ENCODE measurements around the gene CEP95.

The CEP95 gene

DNA sequence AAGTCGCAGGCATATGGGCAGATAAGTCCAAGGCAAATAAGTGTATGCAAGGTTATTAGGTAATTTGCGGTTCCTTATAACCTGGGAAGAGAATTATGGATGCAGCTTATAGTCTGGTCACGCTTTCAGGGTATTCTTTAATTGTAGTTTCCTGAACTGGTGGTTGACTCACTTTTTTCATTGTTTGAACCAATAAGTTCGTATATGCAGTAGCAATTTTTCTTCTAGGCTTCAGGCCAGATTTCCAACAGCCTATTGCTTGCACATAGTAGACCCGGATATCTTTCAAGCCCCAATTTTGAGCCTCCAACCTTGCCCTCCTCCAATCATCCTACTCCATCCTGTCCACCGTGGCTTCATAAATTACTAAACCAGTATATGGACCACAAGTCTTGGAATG, 12.8 kb downstream of the CEP95 start:
- DNase-seq, result no peak

DNA sequence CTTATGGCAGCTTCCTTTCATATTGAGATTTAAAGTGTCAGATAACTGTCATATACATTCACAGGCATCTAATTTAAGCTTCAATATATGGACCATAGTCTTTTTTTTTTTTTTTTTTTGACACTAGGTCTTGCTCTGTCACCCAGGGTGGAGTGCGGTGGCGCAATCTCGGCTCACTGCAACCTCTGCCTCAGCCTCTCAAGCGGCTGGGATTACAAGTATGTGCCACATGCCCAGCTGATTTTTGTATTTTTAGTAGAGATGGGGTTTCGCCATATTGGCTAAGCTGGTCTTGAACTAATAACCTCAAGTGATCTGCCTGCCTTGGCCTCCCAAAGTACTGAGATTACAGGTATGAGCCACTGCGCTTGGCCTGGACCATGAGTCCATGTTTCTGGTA, 13.6 kb downstream of the CEP95 start:
- no peak for DNase-seq

DNA sequence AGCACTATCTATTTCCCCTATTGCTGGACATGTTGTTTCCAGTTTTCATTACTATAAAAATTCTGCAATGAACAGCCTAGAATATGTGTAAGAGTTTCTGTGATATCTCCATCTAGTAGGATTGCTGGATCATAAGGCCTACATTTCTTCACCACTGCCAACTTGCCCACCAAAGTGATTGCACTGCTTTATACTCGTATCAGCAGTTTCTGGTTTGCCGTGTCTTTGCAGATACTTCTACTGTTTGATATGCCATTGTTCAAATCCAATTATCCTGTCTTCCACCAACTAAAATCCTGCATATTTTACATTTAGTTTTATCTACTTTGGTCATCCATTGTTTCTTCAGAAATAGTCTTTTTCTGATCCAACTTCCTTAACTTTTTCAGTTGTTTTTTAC, 21.1 kb downstream of the CEP95 start:
- DNase-seq, result no peak

DNA sequence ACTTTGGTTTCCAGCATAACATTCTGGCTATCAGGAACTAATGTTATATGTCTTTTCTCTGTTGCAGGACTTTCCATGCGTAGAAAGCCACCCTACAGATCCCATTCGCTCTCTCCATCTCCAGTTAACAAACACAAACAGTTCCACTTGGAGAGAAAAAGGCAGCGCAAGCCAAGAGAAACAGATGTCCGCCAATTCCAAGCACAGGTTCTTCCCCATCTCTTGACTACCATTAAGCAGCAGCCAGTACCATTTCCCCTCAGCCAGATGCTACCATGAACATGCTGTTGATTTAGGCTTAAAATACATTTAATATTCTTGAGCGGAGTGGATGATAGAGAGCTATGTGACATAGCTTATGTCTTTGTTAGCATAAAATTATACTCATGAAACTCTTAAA, 22.4 kb downstream of the CEP95 start:
- DNase-seq, result no peak

DNA sequence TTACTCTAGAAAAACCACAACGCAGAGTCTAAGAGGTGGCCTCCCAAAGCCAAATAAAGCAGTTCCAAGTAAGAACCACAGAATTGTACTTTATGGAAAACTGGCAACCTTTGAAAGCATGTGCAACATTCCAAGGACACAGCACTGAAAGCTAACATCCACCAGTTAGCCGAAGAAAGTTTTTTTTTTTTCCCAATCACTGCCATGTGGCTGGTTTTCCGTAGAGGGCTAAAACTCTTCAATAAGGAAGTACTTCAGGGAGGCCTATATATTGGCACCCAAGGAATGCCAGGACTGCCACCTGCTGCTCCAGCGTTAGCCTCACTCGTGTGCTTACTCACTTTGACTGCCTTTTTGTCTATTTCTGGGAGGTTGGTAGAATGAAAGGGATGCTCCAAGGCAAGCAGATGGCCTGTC, 25.2 kb downstream of the CEP95 start:
- no peak for DNase-seq

DNA sequence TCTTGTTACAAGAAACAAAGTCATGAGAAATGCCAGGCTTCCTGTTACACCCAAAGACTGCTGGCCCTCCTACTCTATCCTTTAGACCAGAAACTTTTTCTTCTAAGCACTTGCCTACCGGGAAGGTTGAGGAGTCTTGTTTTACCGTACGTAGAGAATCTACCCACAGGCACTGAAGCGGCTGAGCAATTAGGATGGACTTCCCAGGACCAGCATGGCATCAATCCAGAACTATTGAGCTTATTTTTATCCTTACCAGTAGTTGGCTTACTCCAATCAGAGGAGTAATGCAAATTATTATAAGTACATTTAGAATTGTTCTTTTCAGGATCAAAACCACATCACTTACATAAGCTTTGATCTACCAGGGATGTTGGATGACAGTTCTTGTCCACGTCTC, 25.6 kb downstream of the CEP95 start:
- no peak for DNase-seq

DNA sequence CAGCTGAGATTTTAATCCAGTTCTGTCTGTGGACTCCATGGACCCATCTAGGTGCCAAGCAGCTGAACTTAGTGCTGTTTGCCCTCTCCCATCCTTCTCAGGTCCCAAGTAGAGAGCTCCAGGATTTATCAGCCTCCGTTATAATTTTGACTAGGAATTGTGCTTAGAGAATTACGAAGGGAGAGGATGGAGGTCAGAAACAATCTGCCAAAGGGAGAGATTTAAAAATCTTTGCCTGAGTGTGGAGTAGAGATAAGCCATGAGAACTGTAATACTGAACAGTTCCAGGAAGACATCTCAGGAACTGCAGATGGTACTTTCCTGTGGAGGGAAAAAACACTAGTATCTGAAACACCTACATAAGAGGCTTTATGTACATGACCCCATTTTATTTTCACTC, 27.0 kb downstream of the CEP95 start:
- DNase-seq, result no peak

DNA sequence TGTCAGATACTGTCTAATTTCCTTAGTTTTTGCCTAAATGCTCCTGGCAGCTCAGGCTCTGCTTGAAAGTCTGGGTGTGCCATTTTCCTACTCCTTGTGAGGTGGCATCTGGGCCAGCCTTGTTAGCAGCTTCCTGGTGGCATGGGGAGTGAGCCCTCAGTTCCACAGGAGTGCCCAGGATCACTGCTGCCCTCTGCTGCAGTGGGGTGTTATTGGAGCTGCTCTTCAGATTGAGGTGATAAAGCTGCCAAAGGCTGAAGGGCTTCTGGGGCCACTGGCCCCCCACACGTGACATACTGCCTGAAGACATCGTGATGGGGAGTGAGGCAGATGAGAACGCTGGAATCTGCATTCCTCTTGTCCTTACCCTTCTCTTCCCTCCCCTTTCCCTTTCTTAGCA, 27.4 kb downstream of the CEP95 start:
- no peak for DNase-seq

DNA sequence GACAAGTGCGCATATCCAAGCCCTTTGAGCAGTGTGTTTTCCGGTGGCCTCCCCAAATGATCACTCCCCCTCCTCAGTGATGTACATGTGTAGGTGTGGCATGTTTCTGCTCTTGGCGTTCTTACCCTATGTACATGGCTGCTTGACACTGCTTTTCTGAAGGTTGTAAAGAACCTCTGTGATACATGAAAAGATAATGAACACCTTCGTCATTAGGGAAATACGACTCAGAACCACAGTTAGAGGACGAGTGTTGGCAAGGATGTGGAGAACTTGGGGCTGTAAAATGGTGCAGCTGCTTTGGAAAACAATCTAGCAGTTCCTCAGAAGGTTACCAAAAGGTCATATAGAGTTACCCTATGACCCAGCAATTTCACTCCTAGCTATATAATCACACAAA, 28.6 kb downstream of the CEP95 start:
- no peak for DNase-seq

DNA sequence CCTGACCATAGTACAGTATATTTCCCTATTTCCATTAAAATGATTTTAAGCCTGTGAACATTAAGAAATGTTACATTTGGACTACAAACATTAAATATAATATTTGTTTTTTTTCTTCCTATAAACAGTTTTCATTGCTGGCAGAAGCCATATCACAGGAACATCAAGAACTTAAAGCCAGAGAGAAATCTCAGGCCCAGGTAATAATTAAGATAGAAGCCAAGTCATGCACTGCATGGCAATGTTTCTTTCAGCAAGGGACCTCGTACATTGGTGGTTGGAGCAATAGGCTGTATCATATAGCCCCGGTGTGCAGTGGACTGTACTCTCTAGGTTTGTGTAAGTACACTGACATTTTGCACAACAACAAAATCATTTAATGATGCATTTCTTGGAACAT, 30.1 kb downstream of the CEP95 start:
- no peak for DNase-seq

DNA sequence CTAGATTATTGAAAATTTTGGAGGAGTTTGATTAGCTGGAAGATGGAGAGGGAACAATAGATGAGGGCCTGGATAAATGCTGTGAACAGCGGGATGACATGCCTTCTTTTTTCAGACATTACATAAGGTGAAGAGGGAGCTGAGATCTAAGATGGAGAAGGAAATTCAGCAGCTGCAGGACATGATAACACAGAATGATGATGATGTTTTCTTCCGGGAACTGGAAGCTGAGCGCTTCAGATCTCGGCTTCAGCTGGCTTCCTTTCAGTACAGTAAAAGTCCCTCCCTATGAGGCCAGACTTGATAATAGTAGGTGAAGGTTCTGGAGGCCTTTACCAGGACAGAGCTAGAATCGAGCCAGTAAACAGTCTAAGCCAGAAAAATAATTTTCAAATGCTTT, 30.7 kb downstream of the CEP95 start:
- DNase-seq, result no peak

DNA sequence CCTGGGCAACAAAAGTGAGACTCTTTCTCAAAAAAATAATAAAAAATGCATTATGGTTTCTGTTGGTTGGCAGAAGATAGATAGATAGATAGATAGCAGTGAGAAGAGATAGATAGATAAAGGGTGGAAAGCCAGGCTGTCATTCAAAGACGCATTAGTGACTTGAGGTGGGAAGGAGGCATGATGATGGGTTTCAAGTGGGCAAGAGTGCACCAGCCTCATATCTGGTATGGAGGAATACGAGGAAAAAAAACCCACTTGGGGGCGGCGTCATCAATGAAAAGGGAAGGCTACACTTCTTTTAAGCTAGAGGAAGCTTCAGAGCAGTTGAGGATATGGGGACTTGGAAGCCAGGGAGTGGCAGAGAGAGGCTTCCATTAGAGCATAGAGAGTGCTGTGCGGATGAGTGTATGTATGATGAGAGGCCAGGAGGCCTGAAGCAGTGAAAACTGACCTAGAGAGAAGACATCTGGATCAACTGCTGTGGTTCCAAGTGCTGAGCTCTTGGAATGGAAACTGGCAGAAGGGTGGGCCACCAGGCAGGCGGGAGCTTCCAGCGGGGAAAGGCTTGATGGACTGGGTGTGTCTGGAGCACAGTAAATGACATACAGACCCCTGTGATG, 31.8 kb downstream of the CEP95 start:
- DNase-seq, result no peak

DNA sequence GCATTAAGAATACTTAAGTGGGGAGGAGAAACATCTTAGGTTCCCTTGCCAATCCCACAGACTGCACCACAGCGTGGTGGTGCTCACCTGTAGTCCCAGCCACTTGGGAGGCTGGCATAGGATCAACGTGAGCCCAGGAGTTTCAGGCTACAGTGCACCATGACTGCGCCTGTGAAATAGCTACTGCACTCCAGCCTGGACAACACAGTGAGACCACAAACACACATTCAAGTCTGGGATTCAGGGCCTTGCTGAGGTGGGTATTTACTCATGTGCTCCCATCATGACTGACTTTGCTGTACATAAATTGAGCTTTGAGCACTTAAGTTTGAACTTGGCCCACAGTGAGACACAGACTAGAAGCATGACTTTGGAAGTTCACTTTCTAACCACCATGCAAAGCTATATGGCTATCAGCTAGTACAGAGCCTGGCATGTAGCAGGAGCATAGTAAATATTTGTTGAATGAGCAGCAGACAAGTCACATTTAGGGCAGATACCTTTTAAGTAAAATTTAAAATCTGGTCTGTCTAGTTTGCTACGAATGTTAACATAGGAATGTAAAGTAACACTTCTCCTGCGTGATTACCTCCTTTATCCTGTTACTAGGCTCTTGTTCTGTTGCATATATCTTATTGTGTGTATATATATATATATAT, 33.5 kb downstream of the CEP95 start:
- no peak for DNase-seq

DNA sequence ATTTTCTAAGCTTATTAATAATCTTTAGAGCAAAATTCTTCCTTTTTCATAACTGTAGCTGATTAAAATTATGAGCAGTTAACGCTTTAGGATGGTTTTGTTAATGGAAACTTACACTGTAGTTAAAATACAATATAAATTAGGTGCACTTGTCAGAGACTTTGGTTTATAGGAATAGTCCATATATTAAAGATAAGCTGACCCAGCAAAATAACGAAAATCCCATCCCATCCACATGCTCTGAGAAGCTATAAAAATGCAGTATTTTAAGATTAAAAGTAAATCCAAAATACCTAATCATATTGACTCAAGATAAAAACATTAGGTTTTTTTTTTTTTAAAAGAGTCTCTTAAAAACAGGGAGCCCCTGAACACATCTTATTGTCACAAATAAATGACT, 38.0 kb downstream of the CEP95 start:
- DNase-seq, result no peak

DNA sequence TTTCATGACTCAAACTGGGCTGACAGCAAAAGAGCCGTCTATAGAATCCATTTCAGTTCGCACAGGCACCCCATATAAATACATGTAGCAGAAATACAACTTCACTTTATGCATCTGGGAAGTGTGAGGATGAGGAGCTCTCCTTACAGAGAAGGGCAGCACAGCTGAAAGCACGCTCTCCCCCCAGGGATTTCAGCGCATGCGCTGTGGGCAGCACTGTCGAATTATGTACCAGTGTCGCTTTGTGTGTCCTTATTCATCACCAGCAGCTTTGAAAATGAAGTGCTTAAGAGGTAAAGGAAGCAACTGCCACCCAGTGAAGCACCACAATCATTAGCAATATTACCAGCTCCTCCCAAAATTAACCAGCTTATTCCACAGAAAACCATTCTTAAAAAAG, 39.9 kb downstream of the CEP95 start:
- DNase-seq, result no peak

DNA sequence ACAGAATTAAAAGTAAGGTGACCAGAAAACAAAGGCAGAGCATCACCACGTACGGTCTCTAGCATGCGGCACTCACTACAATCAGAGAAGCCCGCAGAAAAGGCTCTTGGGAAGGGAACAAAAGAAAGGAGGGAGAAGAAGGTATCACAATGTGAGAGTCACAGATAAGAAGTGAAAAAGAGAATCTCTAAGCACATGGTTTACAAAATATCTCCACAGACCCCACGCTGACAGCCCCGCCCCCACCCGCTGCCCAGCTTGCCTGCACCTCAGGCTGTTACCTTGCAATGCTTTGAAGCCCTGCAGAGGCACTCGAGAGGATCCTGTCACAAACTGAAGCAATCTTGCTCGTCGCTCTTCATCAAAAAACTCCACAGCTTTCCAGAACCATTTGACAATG, 40.5 kb downstream of the CEP95 start:
- DNase-seq, result no peak

DNA sequence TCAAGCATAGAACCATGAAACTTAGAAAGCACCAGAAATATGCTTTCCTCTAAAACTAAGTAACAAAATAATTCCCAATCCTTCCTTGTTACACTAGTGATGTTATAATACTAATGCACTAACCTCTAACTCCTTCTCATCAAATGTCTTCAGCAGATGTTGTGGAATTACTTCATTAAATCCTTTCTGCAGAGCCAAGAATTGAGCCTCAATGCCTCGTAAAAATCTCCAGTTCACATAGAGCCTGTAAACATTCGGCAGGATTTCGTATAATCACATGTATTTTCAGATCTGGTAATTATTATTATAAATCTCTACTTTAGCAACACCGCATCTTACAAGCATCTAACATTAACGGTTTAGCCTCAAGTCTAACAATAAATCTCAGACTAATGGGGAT, 44.7 kb downstream of the CEP95 start:
- DNase-seq, result no peak

DNA sequence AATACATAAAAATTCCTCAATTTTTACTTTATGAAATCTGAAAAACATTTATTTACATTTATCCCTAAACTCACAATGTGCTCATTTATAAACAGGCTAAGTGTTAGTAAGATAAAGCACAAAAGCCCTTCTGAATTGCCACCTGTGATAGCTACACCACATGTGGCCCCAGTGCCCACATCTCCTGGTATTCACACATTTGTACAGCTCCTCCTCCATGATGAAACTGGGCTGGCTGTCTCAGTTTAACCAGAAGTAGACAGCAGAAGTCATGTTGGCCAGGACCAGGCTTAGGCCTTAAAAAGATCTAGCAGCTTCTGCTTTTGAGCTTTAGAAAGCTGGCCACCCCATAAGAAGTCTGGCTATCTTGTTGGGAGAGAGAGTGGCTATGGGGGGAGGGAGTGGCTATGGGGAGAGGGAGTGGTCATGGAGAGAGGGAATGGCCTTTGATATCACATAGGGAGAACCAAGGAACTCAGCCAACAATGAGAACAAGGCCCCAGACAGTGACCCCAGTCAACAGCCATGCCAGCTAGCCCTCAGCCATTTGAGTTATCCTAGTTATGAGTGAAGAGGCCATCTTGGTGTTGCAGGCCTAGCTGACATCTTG, 47.4 kb downstream of the CEP95 start:
- DNase-seq, result no peak

DNA sequence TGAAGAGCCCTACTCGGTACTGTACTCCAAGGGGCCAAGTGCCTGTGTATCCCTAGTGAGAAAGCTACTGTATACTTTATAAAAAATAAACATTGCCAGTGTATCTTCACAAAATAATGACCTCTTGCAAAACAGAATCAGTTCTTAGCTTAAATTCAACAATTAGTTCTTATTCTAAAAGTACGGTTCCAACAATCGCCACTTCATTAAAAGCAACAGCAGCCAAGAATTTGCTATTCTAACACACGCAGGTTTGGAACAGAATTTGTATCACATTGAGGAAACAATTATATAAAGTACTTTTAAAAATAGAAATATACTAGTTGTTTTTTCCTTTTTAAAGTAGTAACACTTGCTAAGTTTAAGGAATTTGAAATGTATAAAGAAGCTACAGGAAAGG, 48.5 kb downstream of the CEP95 start:
- no peak for DNase-seq

DNA sequence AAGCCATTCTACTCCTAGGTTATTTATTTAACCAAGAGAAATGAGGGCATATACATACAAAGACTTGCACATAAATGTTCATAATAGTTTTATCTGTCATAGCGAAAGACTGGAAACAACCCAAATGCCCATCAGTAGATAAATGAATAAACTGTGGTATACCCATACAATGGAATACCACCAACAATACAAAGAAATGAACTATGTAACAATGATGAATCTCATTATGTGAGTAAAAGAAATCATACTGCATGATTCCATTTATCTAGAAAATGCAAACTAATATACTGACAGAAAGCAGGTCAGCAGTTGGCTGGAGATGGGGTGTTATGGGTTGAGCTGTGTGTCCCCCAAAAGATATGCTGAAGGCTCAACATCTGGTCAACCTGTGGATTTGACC, 57.3 kb downstream of the CEP95 start:
- DNase-seq, result no peak

DNA sequence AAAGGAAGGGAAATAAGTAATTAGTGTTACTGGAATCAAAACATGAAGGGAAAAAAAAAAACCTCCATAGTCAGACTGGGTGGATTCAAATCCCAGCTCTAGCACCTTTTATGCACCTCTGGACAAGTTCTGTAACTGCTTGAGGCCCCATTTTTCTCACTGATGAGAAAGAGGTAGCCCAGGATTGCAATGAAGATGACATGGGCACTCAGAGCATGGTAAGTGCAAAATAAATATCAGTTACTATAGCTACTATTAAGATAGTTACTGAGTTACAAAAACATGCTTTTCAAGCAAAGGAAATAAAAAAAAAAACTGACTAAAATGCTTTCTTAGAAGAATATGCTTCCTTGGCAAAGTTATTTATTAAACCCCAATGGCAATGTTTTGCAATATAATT, 58.8 kb downstream of the CEP95 start:
- no peak for DNase-seq

DNA sequence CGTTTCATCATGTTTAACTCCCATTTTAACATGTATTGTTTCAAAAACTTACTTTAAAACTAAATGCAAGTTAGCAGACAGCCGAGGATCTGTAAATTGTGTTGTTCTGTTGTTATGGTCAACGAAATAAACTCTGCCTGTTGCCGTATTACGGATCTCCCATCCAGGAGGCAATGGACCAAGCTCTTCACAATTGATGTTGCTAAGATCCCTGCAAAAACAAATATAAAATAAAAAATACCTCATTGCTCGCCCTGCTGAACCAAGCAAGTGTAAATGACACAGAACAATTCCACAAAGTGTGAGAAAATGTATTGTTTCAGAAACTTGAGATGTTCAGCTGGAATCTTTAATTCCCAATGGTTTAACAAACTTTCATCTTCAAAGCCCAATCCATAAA, 65.0 kb downstream of the CEP95 start:
- DNase-seq, result no peak

DNA sequence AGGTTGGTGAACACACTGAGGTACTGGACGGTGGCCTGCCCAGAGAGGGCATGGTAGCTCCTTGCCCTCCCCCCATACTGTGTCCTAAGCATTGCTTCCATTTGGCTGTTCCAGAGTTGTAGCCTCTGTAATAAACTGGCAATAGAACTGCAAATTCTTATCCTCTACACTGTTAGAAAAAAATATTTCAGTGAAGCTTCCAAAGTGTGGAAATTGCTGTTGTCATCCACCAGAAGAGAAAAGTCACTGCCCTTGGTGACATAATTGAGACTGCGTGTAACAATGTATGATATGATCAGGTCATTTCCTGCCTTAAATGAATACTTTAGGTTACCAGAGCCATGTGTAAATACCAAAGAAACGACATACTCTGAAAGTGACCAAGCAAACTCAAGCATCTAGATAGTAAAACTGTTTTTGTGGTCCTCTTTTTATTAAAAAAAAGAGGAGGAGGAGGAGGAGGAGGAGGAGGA, 65.9 kb downstream of the CEP95 start:
- peak; percentile 69 for DNase-seq

DNA sequence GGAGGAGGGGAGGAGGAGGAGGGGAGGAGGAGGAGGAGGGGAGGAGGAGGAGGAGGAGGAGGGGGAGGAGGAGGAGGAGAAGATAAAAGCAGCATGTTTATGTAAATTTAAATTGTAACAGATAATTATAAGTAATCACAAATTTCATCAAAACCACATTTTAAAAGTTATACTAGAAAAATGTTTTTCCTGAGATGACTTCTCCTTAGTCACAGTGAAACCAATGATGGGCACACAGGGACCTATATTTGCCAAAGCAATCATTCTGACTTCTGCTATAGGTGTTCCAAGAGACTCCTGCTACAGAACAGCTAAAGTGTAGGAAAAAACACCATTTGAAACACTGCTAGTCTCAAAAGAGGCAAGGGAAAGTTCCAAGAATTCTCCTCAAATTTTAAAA, 66.4 kb downstream of the CEP95 start:
- peak; percentile 2 for DNase-seq

DNA sequence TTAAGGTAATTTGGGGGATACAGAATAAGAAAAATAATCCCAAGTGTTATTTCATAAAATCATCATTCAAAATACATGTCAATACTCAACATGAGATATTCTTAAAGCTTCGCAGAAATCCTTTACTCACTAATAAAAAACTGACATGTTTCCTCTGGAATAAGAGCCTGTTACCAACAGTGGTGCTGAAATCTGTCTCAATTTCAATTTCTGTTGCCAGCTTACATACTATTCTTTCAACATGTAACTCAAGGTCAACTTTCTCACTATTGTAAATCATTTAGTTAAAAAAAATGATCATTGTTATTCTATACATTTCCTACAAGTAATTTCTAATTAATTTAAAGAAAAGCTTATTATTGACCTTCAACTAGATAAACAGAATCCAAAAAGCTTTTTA, 67.9 kb downstream of the CEP95 start:
- no peak for DNase-seq

Data from suppressor macrophage treated with lipopolysaccharide for 4 hours (primary cell).